Measurements from ENCODE around the gene BTG1.

- TF ChIP-seq CTCF (IDR thresholded peaks at IDR 0.05; ENCODE audit: borderline replicate concordance, extremely low read depth, low read length, poor library complexity, severe bottlenecking): no peak
- no peak for TF ChIP-seq EZH2 (IDR thresholded peaks at IDR 0.05; ENCODE audit: borderline replicate concordance, low read depth, low read length, severe bottlenecking)
Measured at GRCh38 chr12:92138144-92138543, 7.5 kb downstream of the BTG1 start.

Data from DND-41 (cell line).